Upper lobe of left lung (tissue), 6 donors: Measurements from ENCODE around the gene ZNF714. TPM values are rescaled to one million over a fixed set of nuclear protein-coding genes. Genes with fewer than 3 reads are reported as not detected.

ENCODE experiments used
- ATAC-seq, 2 donors: fragments of 200-7000 bp; cut with Tn5 transposase; one replicate each; pipeline ENCODE4 v1.9.1; 2022; ENCODE audit warnings: mild to moderate bottlenecking in 2 of 2, moderate library complexity in 2 of 2; ENCODE audit not compliant: low FRiP score in 2 of 2
- DNase-seq, 2 donors: peaks; one replicate each; pipeline ENCODE4 v3.0.0-alpha.2; 2019 to 2020
- H3K27ac ChIP-seq, 4 donors: fragments of 200-600 bp; sonication (generic); one replicate each; pipeline ENCODE4 v1.5.1; 2016 to 2019
- H3K27me3 ChIP-seq, 4 donors: fragments of 200-600 bp; sonication (generic); one replicate each; pipeline ENCODE4 v1.5.1; 2017 to 2019
- H3K36me3 ChIP-seq, 4 donors: fragments of 200-600 bp; sonication (generic); one replicate each; pipeline ENCODE4 v1.5.1; 2016 to 2019
- H3K4me1 ChIP-seq, 4 donors: fragments of 200-600 bp; sonication (generic); one replicate each; pipeline ENCODE4 v1.5.1; 2018 to 2019
- H3K4me3 ChIP-seq, 4 donors: fragments of 200-600 bp; sonication (generic); one replicate each; pipeline ENCODE4 v1.5.1; 2017 to 2019; ENCODE audit warnings: mild to moderate bottlenecking in 2 of 4, moderate library complexity in 1 of 4
- H3K9me3 ChIP-seq, 4 donors: fragments of 200-600 bp; sonication (generic); one replicate each; pipeline ENCODE4 v1.5.1; 2018 to 2019
- CTCF ChIP-seq, 6 experiments: fragments of 450-650 bp in 4 of 6; fragments of 200-600 bp in 2 of 6; sonication (generic) in 2 of 6; IDR thresholded peaks; one replicate each; pipeline ENCODE4 v1.5.1; 2016 to 2019; ENCODE audit warnings: antibody characterized with exemption in 6 of 6
- EP300 ChIP-seq, 4 donors: sonication (generic); formaldehyde crosslinking; IDR thresholded peaks; one replicate each; pipeline ENCODE4 v1.5.1; 2017; ENCODE audit warnings: antibody characterized with exemption in 4 of 4, control low read depth in 2 of 4
- POLR2A ChIP-seq, 4 donors: fragments of 450-650 bp; IDR thresholded peaks; one replicate each; pipeline ENCODE4 v1.5.1; 2016 to 2017; ENCODE audit warnings: antibody characterized with exemption in 4 of 4, mild to moderate bottlenecking in 2 of 4
- POLR2AphosphoS5 ChIP-seq, 2 donors: sonication (generic); formaldehyde crosslinking; IDR thresholded peaks; one replicate each; pipeline ENCODE4 v1.5.1; 2017; ENCODE audit warnings: antibody characterized with exemption in 2 of 2
- whole genome bisulfite sequencing, 2 donors: methylation state at CpG; one replicate each; pipeline ENCODE4 v1.1.5; 2017 to 2018; 5-methylcytosine and 5-hydroxymethylcytosine counted together
- small RNA-seq, 4 donors: library from RNA; depleted of rRNA; stranded (forward); fragments of <200 nt; gene quantifications; one replicate each; pipeline ENCODE3, GENCODE V24; 2016
- total RNA-seq, 6 donors: library from RNA; depleted of rRNA in 4 of 6; stranded (reverse); fragments of >200 nt in 4 of 6; gene quantifications; one replicate each; pipeline versions ENCODE4 v1.1.0 to v1.2.1, GENCODE V29; 2016 to 2021
- donor health status: DM: no; HTN: no; CAD: no; lungs with moderate emphysema.
- donor health status: DM: no; HTN: yes; CAD: no; lungs with severe emphysema.

ZNF714 gene
- total RNA-seq, 6 donors from 2014 or later = 4.1 to 22.3 (median 11.9) TPM

- TF ChIP-seq POLR2A (IDR thresholded peaks at IDR 0.05) (no peak), POLR2AphosphoS5 (IDR thresholded peaks at IDR 0.05) (no peak), CTCF (IDR thresholded peaks at IDR 0.05) (no peak), EP300 (IDR thresholded peaks at IDR 0.05) (no peak)
These were observed 76.6 kb downstream of the ZNF714 start for GRCh38 chr19:21158523-21159135.

GRCh38 chr19:21164541-21164940 lies 82.5 kb downstream of the ZNF714 start:
- peaks cover 9 to 56% (median 19%) of the 10 kb centered on the region in 4 donors for H3K36me3 ChIP-seq
- 71 to 90% methylated on average over 5 of the region's 5 CpGs for WGBS, 2 donors
- ATAC-seq = no peak

More at GRCh38 chr19:21158523-21159135, 76.6 kb downstream of the ZNF714 start:
- WGBS, 2 donors = 93 to 96% methylated on average over 1 of the region's 1 CpG
- H3K4me1 ChIP-seq = no peaks in the 10 kb centered on the region
- no peak overlapping the region for H3K27ac ChIP-seq
- peaks cover 3 to 29% (median 5%) of the 10 kb centered on the region in 4 donors for H3K36me3 ChIP-seq
- H3K9me3 ChIP-seq = peaks cover 0 to 4% (median 0%) of the 10 kb centered on the region in 4 donors
- no peak overlapping the region for H3K4me3 ChIP-seq
- H3K27me3 ChIP-seq = no peaks in the 10 kb centered on the region
- DNase-seq = no peak
- ATAC-seq = no peak

GRCh38 chr19:21166436-21166835 lies 84.4 kb downstream of the ZNF714 start:
- Histone ChIP-seq H3K4me3 (no peak overlapping the region), H3K27ac (no peak overlapping the region), H3K36me3 (peaks cover 16 to 70% (median 26%) of the 10 kb centered on the region in 4 donors), H3K27me3 (no peaks in the 10 kb centered on the region), H3K9me3 (no peaks in the 10 kb centered on the region), H3K4me1 (peaks cover 0 to 3% (median 0%) of the 10 kb centered on the region in 4 donors)
- DNase-seq = no peak
- no peak for ATAC-seq
- WGBS, 2 donors = 80 to 81% methylated on average over 2 of the region's 2 CpGs
- TF ChIP-seq POLR2A (IDR thresholded peaks at IDR 0.05) (no peak), CTCF (IDR thresholded peaks at IDR 0.05) (no peak), POLR2AphosphoS5 (IDR thresholded peaks at IDR 0.05) (no peak), EP300 (IDR thresholded peaks at IDR 0.05) (no peak)

More at GRCh38 chr19:21164541-21164940, 82.5 kb downstream of the ZNF714 start:
- H3K9me3 ChIP-seq = no peaks in the 10 kb centered on the region
- no peak for DNase-seq
- TF ChIP-seq POLR2AphosphoS5 (IDR thresholded peaks at IDR 0.05) = no peak
- no peak for TF ChIP-seq CTCF (IDR thresholded peaks at IDR 0.05)
- TF ChIP-seq EP300 (IDR thresholded peaks at IDR 0.05) = no peak
- TF ChIP-seq POLR2A (IDR thresholded peaks at IDR 0.05) = no peak
- H3K4me1 ChIP-seq = peaks cover 0 to 3% (median 0%) of the 10 kb centered on the region in 4 donors
- H3K4me3 ChIP-seq = no peak overlapping the region
- no peaks in the 10 kb centered on the region for H3K27me3 ChIP-seq
- peak overlapping the region in 1 of 4 donors; percentile 2 for H3K27ac ChIP-seq

Small RNA genes lying within 50 kb of the gene (small RNA-seq; reads per million reads assigned to genes)
- gene RNA5SP469 = 0 to 0.11 (median 0.03) reads per million in 4 donors

Other genes with a start within 250 kb of the ZNF714 start
- gene ZNF85, start 159.0 kb upstream of the ZNF714 start, total RNA-seq = 1 to 10 TPM; 3.0 to 8.1 (median 5.3) TPM
- gene ZNF430, start 61.5 kb upstream of the ZNF714 start, total RNA-seq = 10 to 100 TPM in 5 of 6 donors, 1 to 10 TPM in 1; 7.9 to 15.6 (median 13.1) TPM
- 10 to 100 TPM; 16.6 to 74.1 (median 38.1) TPM for gene ZNF431, start 59.8 kb downstream of the ZNF714 start, total RNA-seq
- 10 to 100 TPM in 5 of 6 donors, 1 to 10 TPM in 1; 8.1 to 39.8 (median 12.6) TPM for gene ZNF708, start 247.2 kb downstream of the ZNF714 start, total RNA-seq